HG02763 (cell line): ENCODE data around the gene SETBP1.
"Not testable (repeated sequence)": the region's sequence is repeated elsewhere in the genome, so short reads cannot be mapped to it uniquely, and the experiment has no call there.

Experiments
- ATAC-seq: cut with Tn5 transposase; IDR thresholded peaks from one replicate; pipeline ENCODE4 v1.9.1; 2021; ENCODE audit warnings: mild to moderate bottlenecking, moderate library complexity; ENCODE audit not compliant: unreplicated experiment

The SETBP1 gene

DNA sequence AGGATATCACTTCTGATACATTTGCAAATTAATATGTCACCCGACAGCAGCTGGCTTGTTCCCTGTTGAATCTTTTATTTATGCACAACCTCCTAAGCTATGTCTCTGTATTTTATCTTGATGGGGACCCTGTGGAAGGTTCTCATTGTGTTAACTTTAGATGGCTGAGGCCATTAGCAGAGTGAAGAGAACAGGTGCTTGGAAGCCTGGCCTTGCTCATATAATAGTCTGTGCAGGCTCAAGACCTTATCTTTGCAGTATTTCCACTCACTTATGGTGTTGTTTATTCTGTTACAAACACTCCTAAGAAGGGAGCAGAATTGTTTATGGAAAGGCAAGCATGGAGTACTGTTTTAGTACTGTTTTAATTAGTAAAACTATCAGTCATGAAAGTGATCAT, 107.6 kb downstream of the SETBP1 start:
- no peak for ATAC-seq

DNA sequence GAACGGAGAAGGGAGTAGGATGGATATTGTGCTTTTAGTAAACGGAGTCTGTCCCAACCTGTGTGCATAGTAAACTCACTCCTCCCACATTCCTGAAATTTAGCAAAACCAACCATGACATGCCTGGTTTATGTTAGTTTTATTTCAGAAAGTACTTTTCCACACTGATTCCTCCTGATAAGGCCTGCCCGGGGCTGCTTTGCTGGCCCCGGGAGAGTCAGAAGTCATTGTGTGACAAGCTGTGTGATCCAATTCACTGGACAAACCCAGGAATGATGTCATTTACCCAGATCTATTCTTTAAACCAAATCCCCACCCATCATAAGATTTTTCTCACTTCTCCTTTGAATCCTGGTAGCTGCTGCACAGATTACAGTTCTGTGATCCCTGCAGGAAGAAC, 109.0 kb downstream of the SETBP1 start:
- no peak for ATAC-seq

DNA sequence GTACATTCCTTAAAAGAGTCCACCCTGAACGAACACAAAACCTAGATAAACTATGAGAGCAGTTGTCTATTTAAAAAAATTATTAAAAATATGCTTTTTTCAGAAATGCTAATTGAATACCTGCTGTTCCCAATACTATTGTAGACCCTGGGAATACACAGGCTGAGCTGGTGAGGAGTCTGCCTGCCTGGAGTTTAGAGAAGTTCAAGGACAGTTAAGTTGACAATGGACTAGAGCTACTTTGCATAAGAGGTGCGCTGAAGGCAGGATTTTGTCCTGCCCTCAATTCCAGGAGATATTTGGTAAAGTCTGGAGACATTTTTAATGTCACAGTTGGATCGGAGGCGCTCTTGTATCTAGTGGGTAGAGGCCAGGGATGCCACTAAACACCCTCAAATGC, 110.2 kb downstream of the SETBP1 start:
- no peak for ATAC-seq

DNA sequence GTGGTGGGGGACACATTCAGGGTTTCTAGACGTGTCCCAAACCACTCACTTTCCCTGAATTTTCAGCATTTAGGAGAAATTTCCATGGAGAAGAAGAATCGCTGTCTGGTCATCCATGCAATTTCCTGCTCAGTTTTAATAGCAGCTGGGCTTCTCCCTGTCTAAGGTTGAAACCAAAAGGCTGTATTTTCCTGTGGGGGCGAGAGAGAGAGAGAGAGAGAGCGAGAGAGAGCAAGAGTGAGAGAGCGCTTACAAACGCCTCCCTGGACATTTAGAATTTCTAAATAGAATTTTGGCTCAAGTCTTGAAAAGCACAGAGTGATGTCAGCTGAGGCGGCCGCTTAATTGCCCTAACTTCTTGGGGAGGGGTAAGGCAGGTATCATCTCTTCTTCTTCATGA, 110.8 kb downstream of the SETBP1 start:
- ATAC-seq, result no peak

DNA sequence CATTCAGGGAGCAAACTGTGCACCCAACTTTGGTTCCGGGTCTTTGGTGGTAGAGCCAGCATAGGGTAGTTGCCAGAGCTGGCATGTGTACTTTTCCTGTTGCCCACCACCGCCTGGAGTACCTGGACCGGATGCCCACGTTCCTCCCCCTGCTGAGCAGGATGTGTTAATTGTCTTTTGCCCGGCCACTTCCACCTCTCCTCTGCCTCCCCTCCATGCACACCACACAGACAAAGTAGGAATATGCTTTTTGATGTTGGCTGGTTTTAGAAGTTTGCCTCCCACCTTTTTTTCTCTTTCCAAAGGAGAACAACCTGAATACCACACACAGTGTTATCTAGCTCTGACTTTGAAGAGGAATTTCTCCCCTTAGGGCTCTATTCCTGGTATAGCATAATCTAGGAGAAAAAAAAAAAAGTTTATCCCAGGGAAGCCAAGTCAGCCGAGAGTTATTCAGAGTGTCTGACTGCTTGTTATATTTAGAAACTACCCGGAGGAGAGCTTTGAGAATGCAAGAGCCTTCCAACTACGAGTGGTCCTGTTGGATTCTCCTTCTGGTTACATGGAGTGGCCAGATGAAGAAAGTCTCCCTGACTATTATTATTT, 111.9 kb downstream of the SETBP1 start:
- no peak for ATAC-seq

- ATAC-seq, result no peak
Measured at GRCh38 chr18:44793194-44793593, 112.5 kb downstream of the SETBP1 start.

DNA sequence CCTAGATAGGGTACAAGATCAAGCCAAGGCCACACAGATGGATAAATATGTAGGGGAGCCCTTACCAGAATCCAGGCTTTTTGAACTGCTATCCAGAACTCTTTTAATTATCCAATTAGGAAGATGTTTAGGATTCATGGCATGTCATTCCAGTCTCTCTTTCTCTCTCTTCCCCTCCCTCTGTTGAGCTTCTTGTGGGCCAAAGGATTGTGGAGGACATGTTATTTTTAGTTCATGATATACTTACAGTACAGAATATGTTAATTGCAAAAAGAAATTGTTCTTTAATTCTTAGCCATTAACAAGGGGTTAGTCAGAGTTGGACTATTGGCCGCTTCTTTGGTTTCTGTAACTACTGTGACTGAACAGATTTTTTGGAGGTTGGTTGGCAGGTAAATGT, 113.0 kb downstream of the SETBP1 start:
- ATAC-seq, result no peak

DNA sequence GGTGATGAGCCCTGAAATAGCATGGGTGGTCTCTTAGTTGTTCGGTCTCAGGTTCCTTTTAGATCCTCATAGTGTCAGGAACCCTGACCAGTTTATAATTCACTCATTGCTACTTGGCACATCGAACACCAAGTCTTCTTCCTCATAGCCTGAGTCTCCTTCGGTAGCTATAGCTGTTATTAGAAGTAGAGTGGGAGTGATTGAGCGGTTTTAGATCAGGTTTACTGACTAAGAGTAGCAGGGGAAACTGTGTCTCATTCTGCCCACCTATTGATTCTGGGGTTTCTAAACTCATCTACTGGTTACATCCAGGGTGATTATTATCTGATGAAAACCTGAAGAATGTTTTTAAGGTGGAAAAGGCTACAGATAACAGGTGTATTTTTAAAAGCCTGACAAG, 114.6 kb downstream of the SETBP1 start:
- no peak for ATAC-seq

GRCh38 chr18:44796429-44797428, 116.0 kb downstream of the SETBP1 start:
- no peak for ATAC-seq

DNA sequence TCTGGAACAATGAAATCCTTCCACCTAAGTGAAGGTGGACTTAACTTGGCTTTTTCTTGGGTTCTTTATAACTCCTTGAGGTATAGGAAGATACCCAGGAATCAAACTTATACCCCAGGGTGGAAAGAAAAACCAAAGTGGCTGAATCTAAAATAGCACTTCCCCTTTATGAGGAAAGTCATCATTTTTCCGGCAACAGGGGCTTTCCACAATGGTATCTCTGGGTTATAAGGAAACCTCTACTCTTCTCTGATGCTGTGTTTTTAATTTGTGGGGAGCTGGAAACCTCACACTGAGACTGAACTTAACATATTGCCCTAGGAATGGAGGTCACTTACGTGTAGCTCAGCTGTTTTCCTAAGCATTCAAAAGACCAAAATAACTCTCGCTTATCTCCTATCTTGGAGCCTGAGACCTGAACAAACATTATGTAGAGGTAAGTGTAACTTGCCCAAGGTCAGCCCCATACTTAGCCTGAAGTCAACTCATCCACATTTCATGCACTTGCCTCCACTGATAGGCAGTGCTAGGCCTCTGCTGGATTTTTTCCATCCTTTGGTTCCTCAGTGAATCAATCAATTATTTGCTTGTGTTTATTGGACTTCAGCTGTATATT, 117.9 kb downstream of the SETBP1 start:
- ATAC-seq, result no peak

DNA sequence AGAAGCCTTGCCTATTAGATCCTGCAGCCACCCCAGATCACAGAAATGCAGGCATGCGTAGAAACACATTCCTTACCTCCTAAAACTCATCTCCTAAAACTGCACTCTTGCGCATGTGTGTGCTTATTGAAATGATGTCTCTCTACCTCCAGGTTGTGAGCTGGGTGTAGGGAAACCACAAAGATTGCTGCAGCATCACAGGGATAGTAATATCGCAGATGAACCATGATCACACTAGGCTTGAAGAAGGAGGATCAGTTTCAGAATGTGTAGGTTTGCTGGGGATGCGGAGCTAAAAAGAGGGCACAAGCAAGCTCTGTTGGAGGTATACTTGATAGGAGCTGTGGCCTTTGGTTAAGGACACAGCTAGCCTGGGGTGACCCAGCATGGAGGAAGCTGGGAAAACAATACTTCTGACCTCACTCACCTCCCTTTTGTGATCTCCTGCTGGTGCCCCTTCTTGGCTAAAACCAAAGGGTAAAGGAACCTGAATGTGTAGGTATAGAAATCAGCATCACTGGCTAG, 118.8 kb downstream of the SETBP1 start:
- ATAC-seq, result peak; percentile 24

GRCh38 chr18:44799907-44800421, 119.3 kb downstream of the SETBP1 start:
- peak; percentile 60 for ATAC-seq

GRCh38 chr18:44800766-44801165, 120.1 kb downstream of the SETBP1 start:
- ATAC-seq, result not testable (repeated sequence)

DNA sequence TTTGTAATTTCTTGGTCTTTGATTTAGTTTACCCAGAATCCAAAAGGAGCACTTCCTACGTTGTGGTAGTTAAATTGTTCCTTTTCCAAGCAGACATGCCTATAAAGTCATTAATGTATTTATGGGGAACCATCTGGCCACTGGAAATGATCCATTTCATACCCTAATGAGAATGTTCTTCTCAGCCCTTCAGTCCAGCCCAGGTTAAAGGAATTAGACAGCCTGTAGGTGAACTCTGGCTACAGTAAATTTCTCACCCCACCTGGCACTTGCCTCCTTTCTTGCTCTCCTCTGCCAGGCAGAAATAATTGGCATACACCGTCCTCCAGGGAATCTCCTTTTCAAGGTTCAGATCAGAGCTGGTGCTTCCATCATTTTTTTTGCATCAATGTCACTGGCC, 121.1 kb downstream of the SETBP1 start:
- ATAC-seq, result no peak

DNA sequence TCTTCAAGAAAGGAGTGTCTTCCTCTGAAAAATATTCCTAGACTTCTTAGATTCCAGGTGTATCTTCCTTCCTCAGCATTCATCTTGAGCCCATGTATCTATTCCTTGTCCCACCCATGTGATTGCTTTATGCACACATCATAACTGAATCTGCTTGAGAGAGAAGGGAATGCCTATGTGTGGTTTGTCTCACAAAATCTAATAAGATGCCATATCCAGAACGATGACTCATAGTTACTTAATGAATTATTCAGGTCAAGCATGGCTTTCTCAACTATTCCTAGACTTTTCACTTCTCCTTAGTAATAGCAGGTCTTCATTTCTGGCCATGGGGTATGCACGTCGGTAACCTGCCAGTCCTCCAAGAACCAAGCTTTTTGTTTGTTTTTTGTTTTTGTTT, 121.8 kb downstream of the SETBP1 start:
- no peak for ATAC-seq

DNA sequence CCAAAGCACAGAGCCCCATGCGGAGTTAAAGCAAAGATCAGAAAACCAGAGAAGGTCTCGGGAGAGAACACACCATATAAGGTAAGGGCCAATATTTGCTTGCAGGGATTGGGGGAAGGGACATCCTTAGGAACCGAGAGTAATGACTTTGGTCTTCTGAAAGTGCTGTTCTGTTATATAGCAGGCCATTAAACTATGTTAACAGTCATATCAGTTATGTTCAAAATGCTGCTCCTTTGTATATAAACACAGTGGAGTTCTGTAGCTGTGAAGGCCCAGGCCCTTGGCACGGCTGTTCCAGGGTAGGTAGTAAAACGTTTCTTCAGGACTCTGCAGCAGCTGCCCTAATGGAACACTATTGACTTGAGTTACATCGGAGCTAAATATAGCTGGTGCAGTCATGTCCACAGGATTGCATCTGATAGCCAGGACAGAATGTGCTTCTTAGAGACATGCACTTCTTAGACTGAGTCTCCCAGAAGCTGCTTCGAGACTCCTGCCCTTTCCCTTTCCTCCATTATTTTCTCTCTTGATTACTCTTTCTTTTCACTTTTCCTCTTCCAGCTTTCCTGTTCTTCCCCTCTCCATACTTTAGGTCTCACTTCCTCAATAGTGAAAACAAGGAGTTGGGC, 122.4 kb downstream of the SETBP1 start:
- ATAC-seq, result no peak

DNA sequence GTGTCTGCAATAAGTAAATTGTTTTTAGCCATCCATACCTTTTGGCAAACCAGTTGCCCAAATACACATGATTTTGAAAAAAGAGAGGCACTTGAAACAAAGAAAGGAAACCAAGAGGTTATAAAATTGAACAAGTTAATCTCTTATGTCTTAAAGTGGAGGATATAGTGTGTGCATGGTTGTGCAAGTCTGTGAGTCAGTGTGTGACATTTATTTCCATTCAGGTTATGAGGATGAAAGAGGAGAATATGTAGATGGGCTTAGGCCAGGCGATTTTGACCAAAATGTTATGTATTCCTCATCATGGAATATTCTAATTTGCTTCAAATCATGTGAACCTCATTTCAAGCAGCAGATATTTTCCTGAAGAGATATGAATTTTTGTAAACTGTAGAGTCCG, 123.3 kb downstream of the SETBP1 start:
- no peak for ATAC-seq

- ATAC-seq, result no peak
Measured at GRCh38 chr18:44805176-44805575, 124.5 kb downstream of the SETBP1 start.

DNA sequence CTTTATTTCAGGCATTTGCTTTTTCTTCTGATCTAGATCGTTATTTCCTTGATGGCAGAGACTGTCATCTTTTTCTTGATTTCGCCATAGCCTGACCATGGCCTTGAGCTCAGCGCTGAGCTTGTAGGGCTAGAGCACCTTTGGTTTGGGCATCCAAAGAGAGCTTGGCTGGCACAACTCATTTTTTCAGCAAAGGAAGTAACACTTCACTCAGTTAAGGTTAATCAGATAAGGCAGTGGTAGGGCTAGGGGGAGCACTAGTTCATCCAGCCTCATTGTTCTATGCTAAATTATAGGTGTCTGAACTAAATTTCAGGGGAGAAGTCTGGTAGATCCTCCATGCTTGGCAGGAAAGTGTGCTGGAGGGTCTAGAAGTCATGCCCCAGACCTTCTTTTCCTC, 125.0 kb downstream of the SETBP1 start:
- no peak for ATAC-seq

DNA sequence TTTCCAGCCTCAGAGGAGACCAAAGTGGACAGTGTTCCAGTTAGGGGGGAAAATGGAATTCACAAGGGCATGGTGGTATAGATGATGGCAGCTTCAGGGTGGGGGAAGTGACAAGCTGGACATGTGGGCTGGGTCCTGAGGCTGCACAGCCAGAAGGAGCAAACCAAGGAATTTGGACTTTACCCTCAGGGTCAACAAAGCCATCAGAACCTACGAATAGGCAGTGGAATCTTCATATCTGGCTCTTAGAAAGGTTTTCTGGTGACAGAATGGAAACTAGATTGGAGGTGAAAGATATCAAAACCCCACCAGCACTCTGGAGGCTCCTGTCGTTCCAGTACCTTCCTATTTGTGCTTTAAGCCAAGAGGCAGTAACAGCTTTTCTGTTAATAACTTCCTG, 127.1 kb downstream of the SETBP1 start:
- no peak for ATAC-seq

GRCh38 chr18:44811572-44812125, 131.0 kb downstream of the SETBP1 start:
- ATAC-seq, result peak; percentile 50
